Measurements from ENCODE around the gene CHPT1. TPM values are rescaled to one million over a fixed set of nuclear protein-coding genes. Genes with fewer than 3 reads are reported as not detected.
"Not testable (repeated sequence)": the region's sequence is repeated elsewhere in the genome, so short reads cannot be mapped to it uniquely, and the experiment has no call there.

The CHPT1 gene
- total and polyA plus RNA-seq, 8 donors, result 26.8 to 69.0 (median 30.4) TPM

DNA sequence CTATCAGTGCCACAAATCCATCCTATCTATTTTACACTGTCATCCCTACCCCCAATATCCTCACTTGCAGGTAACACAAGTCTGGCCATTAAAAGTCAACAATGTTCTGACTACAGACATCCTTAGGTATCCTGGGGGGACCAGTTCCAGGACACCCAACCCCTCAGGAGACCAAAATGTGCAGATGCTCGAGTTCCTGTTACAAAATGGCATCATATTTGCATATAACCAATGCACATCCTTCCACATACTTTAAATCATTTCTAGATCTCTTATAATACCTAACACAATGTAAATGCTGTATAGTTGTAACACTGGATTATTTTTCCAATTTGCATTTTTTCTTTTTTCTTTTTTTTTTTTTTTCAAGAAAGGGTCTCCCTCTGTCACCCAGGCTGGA lies 34.9 kb downstream of the CHPT1 start:
- Histone ChIP-seq H3K4me3 (no peak overlapping the region), H3K4me1 (no peaks in the 10 kb centered on the region), H3K27ac (no peak overlapping the region), H3K9me3 (no peaks in the 10 kb centered on the region), H3K27me3 (no peaks in the 10 kb centered on the region), H3K36me3 (peaks cover 0 to 44% of the 10 kb centered on the region in 2 donors)
- intact Hi-C loops (cut with DNase I), result no loop called here
- DNase-seq (no peak), ATAC-seq (no peak)
- TF ChIP-seq, protein P1, sequence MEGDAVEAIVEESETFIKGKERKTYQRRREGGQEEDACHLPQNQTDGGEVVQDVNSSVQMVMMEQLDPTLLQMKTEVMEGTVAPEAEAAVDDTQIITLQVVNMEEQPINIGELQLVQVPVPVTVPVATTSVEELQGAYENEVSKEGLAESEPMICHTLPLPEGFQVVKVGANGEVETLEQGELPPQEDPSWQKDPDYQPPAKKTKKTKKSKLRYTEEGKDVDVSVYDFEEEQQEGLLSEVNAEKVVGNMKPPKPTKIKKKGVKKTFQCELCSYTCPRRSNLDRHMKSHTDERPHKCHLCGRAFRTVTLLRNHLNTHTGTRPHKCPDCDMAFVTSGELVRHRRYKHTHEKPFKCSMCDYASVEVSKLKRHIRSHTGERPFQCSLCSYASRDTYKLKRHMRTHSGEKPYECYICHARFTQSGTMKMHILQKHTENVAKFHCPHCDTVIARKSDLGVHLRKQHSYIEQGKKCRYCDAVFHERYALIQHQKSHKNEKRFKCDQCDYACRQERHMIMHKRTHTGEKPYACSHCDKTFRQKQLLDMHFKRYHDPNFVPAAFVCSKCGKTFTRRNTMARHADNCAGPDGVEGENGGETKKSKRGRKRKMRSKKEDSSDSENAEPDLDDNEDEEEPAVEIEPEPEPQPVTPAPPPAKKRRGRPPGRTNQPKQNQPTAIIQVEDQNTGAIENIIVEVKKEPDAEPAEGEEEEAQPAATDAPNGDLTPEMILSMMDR (IDR thresholded peaks at IDR 0.05), result no peak

DNA sequence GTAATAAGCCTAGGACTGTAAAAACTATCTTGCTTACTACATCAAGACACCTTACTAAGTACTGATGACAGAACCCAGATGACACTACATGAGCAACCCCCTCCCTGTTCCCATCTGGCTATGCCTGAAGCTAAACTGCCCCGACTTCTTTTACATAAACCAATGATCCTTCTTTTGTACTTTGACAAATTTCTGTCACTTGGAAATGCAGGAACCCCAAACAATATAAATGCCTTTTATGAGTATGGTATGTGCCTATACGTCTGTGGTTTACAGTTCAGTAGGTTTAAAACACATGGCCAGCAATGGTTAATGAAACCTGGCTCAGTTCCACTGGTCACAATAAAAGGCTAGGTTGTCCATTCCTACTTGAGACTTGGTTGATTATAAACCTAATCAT lies 35.7 kb downstream of the CHPT1 start:
- Histone ChIP-seq H3K27me3 (no peaks in the 10 kb centered on the region), H3K9me3 (no peaks in the 10 kb centered on the region), H3K27ac (no peak overlapping the region), H3K4me1 (no peaks in the 10 kb centered on the region), H3K4me3 (no peak overlapping the region), H3K36me3 (peaks cover 0 to 44% of the 10 kb centered on the region in 2 donors)
- intact Hi-C loops (cut with DNase I), result no loop called here
- ATAC-seq, result no peak
- no peak for DNase-seq
- TF ChIP-seq, protein P1 (IDR thresholded peaks at IDR 0.05), result no peak

DNA sequence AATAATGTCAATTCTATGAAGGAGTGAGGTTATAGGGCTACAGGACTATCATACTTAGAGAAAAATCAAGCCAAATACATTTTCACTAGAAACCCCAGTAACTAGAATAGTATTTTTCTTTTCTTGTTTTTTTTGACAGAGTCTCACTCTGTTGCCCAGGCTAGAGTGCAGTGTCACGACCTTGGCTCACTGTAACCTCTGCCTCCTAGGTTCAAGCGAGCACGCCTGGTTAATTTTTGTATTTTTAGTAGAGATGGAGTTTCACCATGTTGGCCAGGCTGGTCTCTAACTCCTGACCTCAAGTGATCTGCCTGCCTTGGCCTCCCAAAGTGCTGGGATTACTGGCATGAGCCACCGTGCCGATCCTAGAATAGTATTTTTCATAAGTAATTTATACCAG lies 37.0 kb downstream of the CHPT1 start:
- H3K27me3 ChIP-seq; H3K4me1 ChIP-seq; H3K9me3 ChIP-seq; H3K4me3 ChIP-seq; H3K27ac ChIP-seq; ATAC-seq; DNase-seq; intact Hi-C loops (cut with DNase I): not testable (repeated sequence)
- peaks cover 0 to 53% of the 10 kb centered on the region in 2 donors for H3K36me3 ChIP-seq

DNA sequence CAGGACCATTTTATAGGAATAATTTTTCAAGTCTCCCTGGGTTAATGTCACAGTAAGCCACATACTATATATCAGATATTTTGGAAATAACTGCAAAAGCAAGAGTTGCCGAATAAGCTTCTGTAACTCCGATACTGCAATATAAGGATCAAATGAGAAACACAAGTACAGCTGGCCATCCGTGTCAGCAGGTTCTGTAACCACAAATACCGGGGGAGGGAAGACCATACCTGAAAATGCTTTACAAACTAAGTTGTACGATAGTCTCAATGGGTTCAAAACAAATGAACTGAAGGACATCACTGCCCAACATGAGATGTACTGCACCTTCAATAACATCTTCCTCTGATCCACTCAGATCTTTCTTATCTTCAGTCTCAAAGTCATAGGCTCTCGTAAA lies 40.0 kb downstream of the CHPT1 start:
- H3K36me3 ChIP-seq, result peaks cover 0 to 68% of the 10 kb centered on the region in 2 donors
- H3K4me1 ChIP-seq, result no peaks in the 10 kb centered on the region
- H3K27ac ChIP-seq, result no peak overlapping the region
- TF ChIP-seq, protein P1 (IDR thresholded peaks at IDR 0.05), result no peak
- no peak overlapping the region for H3K4me3 ChIP-seq
- ATAC-seq (no peak), DNase-seq (no peak)
- no peaks in the 10 kb centered on the region for H3K27me3 ChIP-seq
- intact Hi-C loops (cut with DNase I), result no loop called here
- no peaks in the 10 kb centered on the region for H3K9me3 ChIP-seq

DNA sequence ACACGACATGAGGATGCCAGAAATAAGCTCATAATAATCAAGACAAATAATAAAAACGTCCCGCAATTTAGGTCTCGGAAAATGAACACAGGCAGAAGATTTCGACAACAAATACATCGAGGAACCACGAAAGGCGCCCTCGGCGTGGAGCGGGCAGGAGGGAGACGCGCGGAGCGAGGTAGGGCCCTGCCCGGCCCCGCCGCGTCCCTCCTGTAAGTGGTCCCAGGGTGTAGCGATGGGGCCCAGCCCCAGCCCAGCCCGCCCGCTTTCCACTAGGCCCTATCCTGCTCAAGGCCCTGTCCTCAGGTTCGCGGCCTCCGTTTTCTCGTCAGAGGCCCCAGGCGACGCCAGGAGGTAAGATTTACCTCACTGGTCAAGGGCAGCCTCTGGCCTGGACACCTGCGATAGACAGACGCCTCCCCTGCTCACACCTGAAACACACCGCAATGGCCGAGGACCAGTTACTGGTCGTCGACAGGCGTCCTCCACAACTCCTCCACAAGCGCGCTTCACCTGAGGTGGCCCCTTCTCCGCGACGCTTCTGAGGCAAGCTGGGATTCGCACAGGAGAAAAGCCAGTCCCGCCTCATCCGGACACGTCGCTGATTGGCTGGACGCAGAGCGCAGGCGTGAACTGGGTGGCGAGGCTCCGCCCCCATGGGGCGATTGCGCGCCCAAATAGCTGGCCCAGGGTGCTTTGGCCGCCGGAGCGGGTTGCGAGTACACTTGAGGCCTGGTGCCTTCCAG lies 41.7 kb downstream of the CHPT1 start, which contains the start of gene SYCP3:
TSS of gene SYCP3 (minus strand) at position 543 of the 746 bp plus-strand sequence. CDS start 1,527 bp downstream, outside the sequence.
- peaks cover 0 to 72% of the 10 kb centered on the region in 2 donors for H3K36me3 ChIP-seq
- no peaks in the 10 kb centered on the region for H3K9me3 ChIP-seq
- peak in 1 of 4 donors; percentile 75 for DNase-seq
- H3K4me1 ChIP-seq, result no peaks in the 10 kb centered on the region
- no peak for ATAC-seq
- H3K27ac ChIP-seq, result no peak within 1 kb of the TSS
- H3K27me3 ChIP-seq, result no peaks in the 10 kb centered on the region
- no peak within 1 kb of the TSS for H3K4me3 ChIP-seq
- intact Hi-C loops (cut with DNase I), result no loop called here
- TF ChIP-seq, protein P1 (IDR thresholded peaks at IDR 0.05), result no peak
